Cerebellar cortex (tissue), 1 donor: Measurements from ENCODE around the gene CRACR2A.

Source experiments
- DNase-seq: peaks from one replicate; pipeline ENCODE4 v3.0.0-alpha.2; 2015; ENCODE audit warnings: low spot score

CRACR2A gene

DNA sequence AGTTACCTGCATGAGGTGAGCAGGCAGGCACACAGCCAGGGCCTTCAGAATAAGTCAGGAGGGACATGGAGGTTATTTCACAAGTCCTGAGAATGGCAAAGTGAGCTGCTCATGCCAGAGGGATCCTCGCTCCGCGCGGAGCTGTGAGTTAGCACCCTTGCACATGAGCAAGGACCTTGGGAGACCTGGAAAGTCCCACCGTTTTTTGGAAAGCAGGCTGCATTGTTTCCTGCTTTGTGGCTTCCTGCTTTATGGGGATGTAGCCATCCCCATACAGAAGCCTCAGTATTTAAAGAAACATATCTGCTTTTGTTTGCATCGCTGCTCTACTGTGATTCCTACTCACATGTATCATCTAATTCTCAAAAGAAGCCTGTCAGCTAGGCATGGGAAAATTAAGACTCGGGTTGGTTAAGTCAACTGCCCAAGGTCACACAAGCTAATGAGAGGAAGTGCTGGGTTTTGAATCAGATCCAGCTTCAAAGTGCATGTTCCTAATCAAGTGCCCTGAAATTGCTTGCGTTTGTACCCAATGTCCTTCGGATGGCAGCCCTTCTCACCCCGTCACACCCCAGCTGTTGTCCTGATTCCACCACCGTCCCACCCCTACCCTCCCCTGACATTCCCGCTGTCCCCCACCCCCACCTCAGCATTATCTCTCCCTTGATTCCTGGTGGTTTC lies 106.2 kb downstream of the CRACR2A start:
- no peak for DNase-seq

GRCh38 chr12:3645091-3645490 lies 107.8 kb downstream of the CRACR2A start:
- no peak for DNase-seq

- DNase-seq: peak; percentile 7
These were observed 108.8 kb downstream of the CRACR2A start for GRCh38 chr12:3644104-3644503.

- DNase-seq: no peak
These were observed 111.4 kb downstream of the CRACR2A start for GRCh38 chr12:3641428-3642018.

- DNase-seq: no peak
These were observed 116.6 kb downstream of the CRACR2A start for GRCh38 chr12:3636328-3636727.

DNA sequence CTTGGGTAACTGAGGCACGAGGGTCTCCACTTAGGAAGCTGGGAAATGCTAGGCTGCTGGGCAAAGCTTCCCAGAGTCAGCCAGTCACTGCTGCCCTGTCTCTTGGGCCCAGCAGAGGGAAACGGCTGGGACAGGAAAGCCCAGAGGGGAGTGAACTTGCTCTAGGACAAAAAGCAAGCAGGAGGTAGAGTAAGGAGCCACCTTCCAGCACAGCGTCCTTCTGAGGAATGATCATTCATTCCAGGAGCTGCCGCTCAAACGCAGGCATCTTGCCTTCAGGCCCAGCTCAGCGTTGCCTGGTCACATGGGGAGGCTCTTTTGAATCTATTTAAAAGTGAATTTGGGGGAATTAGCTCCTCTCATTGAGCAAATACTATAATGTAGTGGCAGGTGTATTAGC lies 118.6 kb downstream of the CRACR2A start:
- DNase-seq: no peak

GRCh38 chr12:3633396-3633795 lies 119.5 kb downstream of the CRACR2A start:
- DNase-seq: no peak

- no peak for DNase-seq
These were observed 120.2 kb downstream of the CRACR2A start for GRCh38 chr12:3632754-3633153.

GRCh38 chr12:3632256-3632655 lies 120.7 kb downstream of the CRACR2A start:
- no peak for DNase-seq

- no peak for DNase-seq
These were observed 121.2 kb downstream of the CRACR2A start for GRCh38 chr12:3631759-3632158.

DNA sequence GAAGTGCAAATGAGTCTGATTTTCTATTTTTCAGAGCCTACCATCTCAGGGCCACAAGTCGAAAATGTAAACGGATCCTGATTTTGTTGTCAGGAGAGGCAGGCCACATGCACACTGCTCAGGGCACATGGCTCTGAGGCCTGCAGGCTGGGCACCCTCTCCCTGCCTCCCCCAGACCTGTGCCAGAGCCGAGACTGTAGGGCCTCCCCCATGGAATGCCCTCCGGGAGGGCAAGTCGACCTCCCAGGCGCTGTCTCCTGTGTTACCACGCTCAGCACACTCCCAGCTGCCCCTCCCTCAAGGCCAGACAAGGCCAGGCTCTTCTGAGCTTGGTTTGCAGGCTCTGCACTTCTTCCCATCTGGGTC lies 121.7 kb downstream of the CRACR2A start:
- DNase-seq: no peak

DNA sequence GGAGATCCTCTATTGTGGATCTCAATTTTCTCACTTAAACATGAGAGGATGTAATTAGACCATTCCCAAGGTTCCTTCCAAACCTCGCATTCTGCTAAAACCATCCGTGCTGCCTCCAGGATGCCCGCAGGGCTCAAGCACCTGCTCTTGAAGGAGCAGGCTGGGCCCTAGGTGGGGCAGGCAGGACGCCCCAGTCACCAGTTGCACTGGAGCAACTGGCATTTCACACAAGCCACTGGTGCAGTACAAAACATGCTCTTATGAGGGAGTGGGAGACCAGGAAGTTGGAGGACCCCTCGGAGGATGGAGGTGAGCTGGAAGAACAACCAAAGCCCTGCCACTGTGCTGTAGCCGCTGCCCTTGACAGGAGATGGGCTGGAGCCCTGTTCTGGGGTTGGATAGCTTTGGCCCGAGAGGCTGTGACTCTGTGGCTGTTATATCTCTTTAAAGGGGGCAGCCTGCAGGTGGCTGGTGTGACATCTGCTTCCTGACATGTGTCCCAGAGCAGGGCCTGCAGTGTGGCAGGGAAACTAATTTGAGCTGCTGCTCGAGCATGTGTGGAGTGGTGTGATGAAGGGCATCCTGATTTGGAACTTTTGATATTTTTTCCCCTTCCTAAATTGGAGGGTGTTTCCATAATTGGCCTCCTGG lies 122.2 kb downstream of the CRACR2A start:
- DNase-seq: no peak

- DNase-seq: no peak
These were observed 122.8 kb downstream of the CRACR2A start for GRCh38 chr12:3630111-3630510.

DNA sequence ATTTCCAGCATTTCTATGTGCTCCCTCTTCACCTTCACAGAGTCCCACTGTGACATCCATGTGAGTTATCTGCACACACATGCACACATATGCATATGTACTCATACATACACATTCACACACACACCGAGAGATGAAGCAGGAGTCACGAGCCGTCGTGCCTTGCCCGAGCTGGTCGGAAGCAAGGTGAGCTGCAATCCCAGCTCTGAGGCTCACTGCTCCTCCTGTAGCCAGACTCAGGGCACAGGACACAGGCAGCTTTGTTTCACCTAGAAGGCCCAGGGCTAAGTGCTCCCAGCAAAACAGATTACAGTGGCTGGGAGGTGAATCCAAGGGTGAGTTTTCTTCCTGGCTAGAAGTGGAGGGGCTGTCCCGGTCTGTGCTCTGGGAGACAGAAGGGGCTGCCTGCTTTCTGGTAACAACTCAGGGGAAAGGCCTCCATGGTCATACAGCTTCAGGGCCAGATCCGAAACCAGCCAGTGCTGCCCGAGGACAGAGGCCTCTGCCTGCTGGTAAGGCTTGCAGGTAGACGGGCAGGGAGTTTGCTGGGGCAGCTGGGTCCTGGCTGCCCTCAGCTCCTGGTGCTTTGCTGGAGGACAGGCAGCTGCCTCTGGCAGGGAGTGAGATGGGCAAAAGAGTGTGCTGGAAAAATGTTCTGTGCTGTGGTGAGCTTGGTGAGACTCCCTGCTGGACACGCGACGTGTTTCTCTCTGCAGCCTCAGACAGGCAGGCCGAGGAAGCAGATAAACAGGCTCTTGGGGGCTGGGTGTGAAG lies 123.7 kb downstream of the CRACR2A start:
- no peak for DNase-seq

DNA sequence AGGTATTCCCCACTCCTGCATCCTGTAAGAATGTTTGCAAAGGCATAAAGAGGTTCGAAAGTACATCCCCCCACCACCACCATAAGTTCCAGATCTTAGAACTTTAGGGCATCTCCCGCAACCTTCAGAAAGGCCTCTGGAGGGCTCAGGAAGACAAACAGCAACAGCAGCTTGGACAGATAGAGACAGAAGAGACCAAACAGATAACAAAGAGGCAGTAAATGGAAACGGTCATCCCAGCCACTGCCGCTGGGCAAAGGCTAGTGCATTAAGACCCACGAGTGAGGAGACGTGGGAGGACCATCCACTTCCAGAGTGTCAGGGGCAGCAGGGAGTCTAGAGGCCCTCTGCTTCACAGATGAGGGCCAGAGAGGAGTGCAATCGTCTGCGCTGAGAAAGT lies 124.3 kb downstream of the CRACR2A start:
- no peak for DNase-seq

GRCh38 chr12:3627336-3627735 lies 125.6 kb downstream of the CRACR2A start:
- no peak for DNase-seq

- DNase-seq: no peak
These were observed 128.6 kb downstream of the CRACR2A start for GRCh38 chr12:3624273-3624672.

GRCh38 chr12:3622822-3623690 lies 129.9 kb downstream of the CRACR2A start:
- DNase-seq: no peak

DNA sequence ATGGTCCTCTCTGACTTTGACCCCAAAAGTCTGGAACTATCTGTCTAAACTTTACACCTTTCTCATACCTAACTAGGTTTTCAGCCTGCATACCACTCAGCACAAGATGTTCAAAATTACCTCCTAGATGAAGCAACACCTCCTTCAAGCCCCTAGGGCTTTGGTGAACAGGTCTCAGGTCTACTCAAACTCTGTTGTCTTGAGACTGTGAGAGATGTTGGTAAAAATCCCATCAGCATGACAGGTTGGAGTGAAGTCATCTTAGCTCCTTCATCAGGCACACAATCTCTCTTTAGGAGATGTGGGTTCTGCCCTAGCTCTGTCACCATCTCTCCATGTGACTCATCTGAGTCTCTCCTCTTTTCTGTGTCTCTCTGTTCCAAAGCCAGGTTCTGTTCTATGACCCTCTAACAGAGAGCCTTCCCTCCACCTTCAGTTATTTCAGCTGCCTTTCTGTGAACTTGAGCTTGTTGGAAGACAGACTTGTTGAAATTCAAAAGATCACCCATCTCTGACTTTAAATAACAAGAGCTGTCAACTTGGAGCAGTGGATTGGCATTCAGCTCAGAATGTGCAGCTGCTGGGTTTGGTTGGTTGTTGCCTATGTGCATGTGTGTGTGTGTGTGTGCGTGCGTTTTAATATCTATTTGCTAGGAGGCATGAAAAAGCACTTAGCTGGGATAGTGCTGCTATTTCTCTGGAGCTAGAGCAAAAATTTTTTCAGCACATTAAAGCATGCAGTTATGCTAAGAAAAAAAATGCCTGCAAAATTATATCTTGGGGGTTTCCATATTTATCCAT lies 130.7 kb downstream of the CRACR2A start:
- DNase-seq: no peak

- DNase-seq: no peak
These were observed 132.1 kb downstream of the CRACR2A start for GRCh38 chr12:3620856-3621255.

- no peak for DNase-seq
These were observed 135.3 kb downstream of the CRACR2A start for GRCh38 chr12:3617565-3617964.
